ENCODE measurements around the gene GPR162.

GRCh38 chr12:6792522-6793201 lies 29.0 kb upstream of the GPR162 start:
- TF ChIP-seq CTCF (IDR thresholded peaks at IDR 0.05; ENCODE audit: low read depth, low read length) = no peak
- peak; percentile 59 for TF ChIP-seq POLR2A (IDR thresholded peaks at IDR 0.05; ENCODE audit: extremely low read depth, insufficient read length)

Data from NB4 (cell line).